ENCODE measurements around the gene SPO11. TPM values are rescaled to one million over a fixed set of nuclear protein-coding genes. Genes with fewer than 3 reads are reported as not detected.

Gene SPO11
- total RNA-seq, 6 experiments from 2014 or later: not detected

DNA sequence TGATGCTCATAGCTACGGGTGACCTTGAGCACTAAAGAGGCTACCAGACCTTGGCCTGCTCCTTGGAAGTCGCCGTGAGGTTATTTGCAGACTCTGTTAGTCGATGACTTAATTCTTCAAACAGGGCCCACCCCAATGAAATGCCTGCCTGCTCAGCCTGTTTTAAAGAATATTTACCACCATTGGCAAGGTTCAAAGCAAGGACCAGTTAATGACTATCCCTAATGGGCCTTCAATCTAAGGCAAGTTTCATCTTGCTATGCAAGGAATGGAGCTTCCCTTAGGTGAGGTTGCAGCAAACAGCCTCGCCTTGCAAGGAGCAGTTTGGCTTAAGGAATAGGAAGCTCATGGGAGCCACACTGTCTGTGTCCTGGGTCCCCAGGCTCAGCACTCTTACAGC is 22.9 kb upstream of the SPO11 start:
- ATAC-seq: no peak
- TF ChIP-seq POLR2A (IDR thresholded peaks at IDR 0.05): no peak
- TF ChIP-seq, protein P1, sequence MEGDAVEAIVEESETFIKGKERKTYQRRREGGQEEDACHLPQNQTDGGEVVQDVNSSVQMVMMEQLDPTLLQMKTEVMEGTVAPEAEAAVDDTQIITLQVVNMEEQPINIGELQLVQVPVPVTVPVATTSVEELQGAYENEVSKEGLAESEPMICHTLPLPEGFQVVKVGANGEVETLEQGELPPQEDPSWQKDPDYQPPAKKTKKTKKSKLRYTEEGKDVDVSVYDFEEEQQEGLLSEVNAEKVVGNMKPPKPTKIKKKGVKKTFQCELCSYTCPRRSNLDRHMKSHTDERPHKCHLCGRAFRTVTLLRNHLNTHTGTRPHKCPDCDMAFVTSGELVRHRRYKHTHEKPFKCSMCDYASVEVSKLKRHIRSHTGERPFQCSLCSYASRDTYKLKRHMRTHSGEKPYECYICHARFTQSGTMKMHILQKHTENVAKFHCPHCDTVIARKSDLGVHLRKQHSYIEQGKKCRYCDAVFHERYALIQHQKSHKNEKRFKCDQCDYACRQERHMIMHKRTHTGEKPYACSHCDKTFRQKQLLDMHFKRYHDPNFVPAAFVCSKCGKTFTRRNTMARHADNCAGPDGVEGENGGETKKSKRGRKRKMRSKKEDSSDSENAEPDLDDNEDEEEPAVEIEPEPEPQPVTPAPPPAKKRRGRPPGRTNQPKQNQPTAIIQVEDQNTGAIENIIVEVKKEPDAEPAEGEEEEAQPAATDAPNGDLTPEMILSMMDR (IDR thresholded peaks at IDR 0.05): no peak
- 57% methylated on average over 4 of the region's 5 CpGs for WGBS (ENCODE audit: insufficient coverage, low coverage, low lambda C conversion rate, missing lambda C conversion rate)

GRCh38 chr20:57308451-57309271 is 20.9 kb upstream of the SPO11 start:
- no peak overlapping the region for H3K27ac ChIP-seq
- 52% methylated on average over 7 of the region's 13 CpGs for WGBS (ENCODE audit: insufficient coverage, low coverage, low lambda C conversion rate, missing lambda C conversion rate)
- intact Hi-C loops (cut with DNase I): no loop called here
- no peaks in the 10 kb centered on the region for H3K4me1 ChIP-seq
- TF ChIP-seq POLR2A (IDR thresholded peaks at IDR 0.05): no peak
- TF ChIP-seq, protein P1 (IDR thresholded peaks at IDR 0.05): no peak
- H3K9me3 ChIP-seq: no peaks in the 10 kb centered on the region
- H3K36me3 ChIP-seq: no peaks in the 10 kb centered on the region
- no peaks in the 10 kb centered on the region for H3K27me3 ChIP-seq
- DNase-seq: no peak
- no peak for ATAC-seq
- no peak overlapping the region for H3K4me3 ChIP-seq

More for the DNA sequence above, 22.9 kb upstream of the SPO11 start:
- no peak for DNase-seq
- intact Hi-C loops (cut with DNase I): no loop called here
- no peak overlapping the region for H3K4me3 ChIP-seq
- no peaks in the 10 kb centered on the region for H3K36me3 ChIP-seq
- H3K9me3 ChIP-seq: no peaks in the 10 kb centered on the region
- no peaks in the 10 kb centered on the region for H3K4me1 ChIP-seq
- H3K27me3 ChIP-seq: no peaks in the 10 kb centered on the region
- H3K27ac ChIP-seq: no peak overlapping the region

DNA sequence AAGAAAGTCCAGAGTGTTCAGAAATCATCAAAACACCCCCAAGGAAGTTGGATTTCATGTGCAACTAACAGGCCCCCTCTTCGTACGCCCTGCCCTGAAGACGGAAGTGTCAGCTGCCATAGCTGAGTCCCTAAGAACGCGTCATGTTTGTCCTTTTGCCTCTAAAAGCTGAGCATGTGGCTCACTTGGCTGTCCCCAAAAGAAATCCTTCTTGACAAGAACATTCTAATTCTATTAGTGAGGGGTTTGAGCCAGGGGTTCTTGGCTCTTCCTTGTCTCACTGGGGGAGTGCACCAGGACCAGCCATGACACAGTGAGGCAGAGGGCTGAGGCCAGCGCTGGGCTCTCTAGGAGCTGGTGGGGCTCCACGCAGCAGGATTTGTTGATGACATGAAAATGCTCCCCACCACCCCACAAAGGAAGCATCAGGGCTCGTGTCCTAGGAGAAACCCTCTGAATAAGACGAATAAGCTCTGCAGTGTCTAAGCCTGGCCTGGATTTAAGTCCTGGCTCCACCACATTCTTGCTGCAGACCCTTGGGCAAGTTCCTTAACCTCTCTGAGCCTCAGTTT is 20.0 kb upstream of the SPO11 start:
- 69% methylated on average over 7 of the region's 9 CpGs for WGBS (ENCODE audit: insufficient coverage, low coverage, low lambda C conversion rate, missing lambda C conversion rate)
- H3K9me3 ChIP-seq: no peaks in the 10 kb centered on the region
- intact Hi-C loops (cut with DNase I): no loop called here

DNA sequence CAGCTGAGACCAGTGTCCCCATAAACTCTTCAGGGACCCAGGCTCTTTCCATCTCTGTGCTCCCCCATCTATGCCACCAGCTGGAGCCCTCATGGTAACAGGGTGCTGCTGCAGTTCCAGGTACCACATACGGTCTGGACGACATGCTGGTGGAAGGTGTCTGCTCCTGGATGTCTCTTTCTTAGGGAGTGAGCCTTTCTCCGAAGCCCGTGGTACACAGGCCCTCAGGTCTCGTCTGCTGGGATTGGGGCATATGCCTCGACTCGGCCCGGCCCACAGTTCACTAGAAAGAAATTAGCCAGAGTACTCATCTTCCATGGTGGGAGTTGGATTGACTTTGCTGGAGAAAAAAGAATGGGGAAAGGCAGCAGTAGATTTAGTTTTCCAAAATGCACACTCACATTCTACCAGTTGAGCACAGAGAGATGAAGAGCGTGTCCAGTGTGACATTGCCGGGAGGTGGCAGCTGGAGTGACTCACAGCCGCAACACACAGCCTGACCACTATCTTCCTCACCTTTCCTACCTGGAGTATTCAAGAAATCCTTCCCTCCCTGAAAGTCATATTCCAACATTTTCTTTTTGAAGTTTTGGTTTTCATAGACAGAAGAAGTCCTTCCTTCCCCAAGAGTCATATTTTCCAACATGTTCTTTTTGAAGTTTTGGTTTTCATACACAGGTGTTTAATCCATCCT is 18.6 kb upstream of the SPO11 start:
- Histone ChIP-seq H3K4me1 (no peaks in the 10 kb centered on the region), H3K36me3 (no peaks in the 10 kb centered on the region), H3K9me3 (no peaks in the 10 kb centered on the region), H3K27ac (no peak overlapping the region), H3K27me3 (no peaks in the 10 kb centered on the region), H3K4me3 (no peak overlapping the region)
- DNase-seq (no peak), ATAC-seq (no peak)
- intact Hi-C loops (cut with DNase I): no loop called here
- WGBS (ENCODE audit: insufficient coverage, low coverage, low lambda C conversion rate, missing lambda C conversion rate): 72% methylated on average over 9 of the region's 11 CpGs
- TF ChIP-seq POLR2A (IDR thresholded peaks at IDR 0.05): no peak
- TF ChIP-seq, protein P1 (IDR thresholded peaks at IDR 0.05): no peak

More for the DNA sequence above, 20.0 kb upstream of the SPO11 start:
- TF ChIP-seq POLR2A (IDR thresholded peaks at IDR 0.05): no peak
- TF ChIP-seq, protein P1 (IDR thresholded peaks at IDR 0.05): no peak
- no peaks in the 10 kb centered on the region for H3K36me3 ChIP-seq
- no peaks in the 10 kb centered on the region for H3K27me3 ChIP-seq
- H3K4me1 ChIP-seq: no peaks in the 10 kb centered on the region
- H3K4me3 ChIP-seq: no peak overlapping the region
- no peak for DNase-seq
- ATAC-seq: no peak
- H3K27ac ChIP-seq: no peak overlapping the region

Measured in right lobe of liver (tissue), 6 donors.